GM19099 (cell line): ENCODE data around the gene SLC2A5.

Experiments used
- POLR2A ChIP-seq: IDR thresholded peaks from 3 replicates; pipeline ENCODE4 v1.6.1; 2011; ENCODE audit warnings: low read depth; ENCODE audit not compliant: insufficient read length; ENCODE audit errors: extremely low read depth

Gene SLC2A5

GRCh38 chr1:9100471-9101043 lies 31.1 kb upstream of the SLC2A5 start:
- TF ChIP-seq POLR2A = no peak

DNA sequence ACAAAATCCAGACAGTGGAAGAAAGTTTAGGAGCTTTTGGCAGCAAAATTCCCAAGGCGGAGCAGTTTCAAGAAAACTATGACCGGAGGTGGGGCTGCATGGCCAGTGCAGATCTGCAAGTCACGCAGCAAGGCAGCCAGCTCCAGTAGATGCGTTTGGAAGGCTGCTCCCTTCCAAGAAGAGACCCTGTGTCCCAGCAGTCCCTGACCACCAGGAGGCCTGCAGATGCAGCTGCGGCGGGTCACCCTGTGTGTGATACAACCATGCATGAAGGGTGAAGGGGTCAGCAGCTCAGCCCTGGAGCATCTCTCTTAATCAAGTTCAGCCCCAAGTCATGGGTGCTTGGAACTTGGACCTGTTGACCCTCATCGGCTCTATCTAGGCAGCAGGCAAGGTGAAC lies 30.1 kb upstream of the SLC2A5 start:
- TF ChIP-seq POLR2A = no peak

GRCh38 chr1:9097947-9098705 lies 28.7 kb upstream of the SLC2A5 start:
- TF ChIP-seq POLR2A = no peak

DNA sequence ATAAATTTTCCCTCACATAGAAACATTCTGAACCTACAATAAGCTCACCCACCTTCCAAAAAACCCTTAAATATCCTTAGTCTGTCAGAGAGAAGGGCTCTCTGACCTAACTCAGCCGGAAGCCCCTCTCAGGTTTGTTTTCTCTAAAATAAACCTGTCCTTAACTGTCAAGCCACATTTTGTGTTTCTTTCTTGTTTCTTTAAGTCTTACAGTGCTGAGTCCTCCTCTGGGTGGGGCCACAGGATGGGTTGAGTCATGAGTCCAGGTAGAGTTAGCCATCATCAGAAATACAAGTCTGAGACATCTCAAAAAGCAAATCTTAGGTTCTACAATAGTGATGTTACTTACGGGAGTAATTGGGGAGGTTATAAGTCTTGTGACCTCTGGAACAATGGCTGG lies 26.4 kb upstream of the SLC2A5 start:
- TF ChIP-seq POLR2A = no peak

- TF ChIP-seq POLR2A = no peak
Measured at GRCh38 chr1:9093581-9093980, 24.1 kb upstream of the SLC2A5 start.

DNA sequence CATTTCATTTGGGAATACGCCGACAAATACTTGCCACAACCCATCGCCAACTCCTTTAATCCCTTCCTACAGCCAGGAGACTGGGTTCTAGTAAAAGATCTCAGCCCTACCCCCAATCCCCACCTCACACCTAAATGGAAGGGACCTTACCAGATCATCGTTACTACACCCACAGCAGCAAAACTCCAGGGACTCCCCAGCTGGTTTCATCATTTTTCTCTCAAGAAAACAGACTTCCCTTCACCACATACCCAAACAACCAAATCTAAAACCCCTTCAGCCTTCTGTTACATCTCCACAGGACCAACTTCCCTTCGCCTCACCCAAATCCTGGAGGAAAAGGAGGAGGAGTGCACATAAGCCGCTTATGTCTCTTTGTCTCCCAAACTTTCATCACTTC lies 23.7 kb upstream of the SLC2A5 start:
- no peak for TF ChIP-seq POLR2A

DNA sequence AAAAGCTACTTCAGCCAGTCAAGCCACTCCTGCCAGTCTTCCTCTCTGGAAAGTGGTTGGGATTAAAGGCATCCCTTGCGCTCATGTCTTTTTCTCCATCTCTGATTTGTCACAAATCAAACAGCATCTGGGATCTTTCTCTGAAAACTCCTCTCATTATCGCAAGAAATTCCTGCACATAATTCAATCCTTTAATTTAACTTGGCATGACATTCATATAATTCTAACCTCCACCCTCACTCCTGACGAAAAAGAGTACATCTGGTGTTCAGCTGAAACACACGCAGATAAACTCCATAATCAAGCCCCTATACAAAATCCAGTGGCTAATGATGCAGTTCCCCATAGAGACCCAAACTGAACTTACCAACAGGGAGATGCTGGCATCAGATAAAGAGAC lies 19.4 kb upstream of the SLC2A5 start:
- TF ChIP-seq POLR2A = no peak

- TF ChIP-seq POLR2A = no peak
Measured at GRCh38 chr1:9087411-9088125, 18.1 kb upstream of the SLC2A5 start.

DNA sequence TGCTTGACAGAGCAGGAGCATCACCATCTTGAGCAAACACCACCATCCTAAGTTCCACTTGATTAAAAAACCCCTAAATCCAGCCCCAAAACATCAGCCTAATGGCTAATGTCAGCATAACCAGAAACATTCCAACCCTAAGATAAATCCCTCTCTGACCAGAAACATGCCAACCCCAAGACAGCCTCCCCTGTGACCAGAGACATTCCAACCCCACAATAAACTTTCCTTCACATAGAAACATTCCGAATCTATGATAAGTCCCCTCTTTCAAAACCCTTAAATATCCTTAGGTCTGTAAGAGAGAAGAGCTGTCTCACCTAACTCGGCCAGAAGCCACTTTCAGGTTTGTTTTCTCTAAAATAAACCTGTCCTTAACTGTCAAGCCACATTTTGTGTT lies 17.4 kb upstream of the SLC2A5 start:
- TF ChIP-seq POLR2A = no peak

- TF ChIP-seq POLR2A = no peak
Measured at GRCh38 chr1:9086045-9086444, 16.6 kb upstream of the SLC2A5 start.

GRCh38 chr1:9085306-9085940 lies 16.0 kb upstream of the SLC2A5 start:
- TF ChIP-seq POLR2A = no peak

DNA sequence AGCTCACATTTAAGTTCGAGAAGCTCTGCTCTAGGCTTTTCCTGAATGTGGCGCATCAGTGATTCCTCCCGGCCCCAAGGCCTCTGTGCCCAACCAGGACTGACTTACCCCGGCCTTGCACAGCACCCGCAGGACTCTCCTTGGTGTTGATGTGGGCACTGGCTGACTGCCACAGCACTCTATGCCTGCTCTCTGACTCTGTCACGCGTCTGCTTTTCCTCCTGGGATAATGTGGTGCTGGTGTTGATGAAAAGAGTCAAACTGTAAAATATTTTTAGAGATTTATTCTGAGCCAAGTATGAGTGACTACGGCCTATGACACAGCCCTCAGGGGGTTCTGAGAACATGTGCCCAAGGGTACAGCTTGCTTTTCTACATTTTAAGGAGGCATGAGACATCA lies 15.5 kb upstream of the SLC2A5 start:
- no peak for TF ChIP-seq POLR2A

- no peak for TF ChIP-seq POLR2A
Measured at GRCh38 chr1:9081473-9081872, 12.0 kb upstream of the SLC2A5 start.

GRCh38 chr1:9080705-9081291 lies 11.4 kb upstream of the SLC2A5 start:
- TF ChIP-seq POLR2A = no peak

DNA sequence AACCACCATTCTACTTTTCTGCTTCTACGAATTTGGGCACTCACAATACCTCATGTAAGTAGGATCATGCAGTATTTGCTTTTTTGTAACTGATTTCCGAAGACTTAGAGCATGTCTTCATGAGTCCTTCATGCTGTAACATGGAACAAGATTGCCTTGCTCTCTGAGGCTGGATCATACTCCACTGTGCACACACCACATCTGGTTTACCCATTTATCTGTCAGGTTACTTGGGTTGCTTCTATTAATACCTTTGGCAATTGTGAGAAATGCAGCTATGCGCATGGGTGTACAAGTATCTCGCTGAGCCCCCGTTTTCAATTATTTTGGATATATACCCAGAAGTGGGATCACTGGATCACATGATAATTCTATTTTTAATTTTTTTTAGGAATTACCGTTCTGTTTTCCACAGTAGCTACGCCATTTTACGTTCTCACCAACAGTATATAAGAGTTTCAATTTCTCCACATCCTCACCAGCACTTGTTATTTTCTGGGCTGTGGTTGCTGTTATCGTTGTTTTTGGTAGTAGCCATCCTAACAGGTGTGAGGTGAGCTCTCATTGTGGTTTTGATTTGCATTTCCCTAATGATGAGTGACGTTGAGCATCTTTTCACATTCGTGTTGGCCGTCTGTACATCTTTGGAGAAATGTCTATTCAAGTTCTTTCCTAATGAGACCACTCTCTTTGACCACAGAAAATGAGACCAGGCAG lies 10.7 kb upstream of the SLC2A5 start:
- no peak for TF ChIP-seq POLR2A
